Cardiac fibroblast (primary cell): ENCODE data around the gene OBSCN.

Source experiments
- DNase-seq, 2 donors: peaks; one replicate each; pipeline versions ENCODE4 v3.0.0 to v3.0.0-alpha.2; 2010; ENCODE audit warnings: low read depth in 2 of 2
- H3K4me3 ChIP-seq, 2 donors: replicated peaks in 1 of 2; 1 replicate in 1 of 2; 2 replicates in 1 of 2; pipeline ENCODE4 v1.5.1; 2011; ENCODE audit warnings: low read depth in 2 of 2, low read length in 2 of 2, mild to moderate bottlenecking in 2 of 2, moderate library complexity in 1 of 2
- TF ChIP-seq, protein P1 (sequence below): IDR thresholded peaks from one replicate; pipeline ENCODE4 v1.5.1; 2011; ENCODE audit warnings: low read depth, mild to moderate bottlenecking, low read length, inconsistent platforms

Gene OBSCN

GRCh38 chr1:228270032-228270431, 62.2 kb downstream of the OBSCN start:
- TF ChIP-seq, protein P1, sequence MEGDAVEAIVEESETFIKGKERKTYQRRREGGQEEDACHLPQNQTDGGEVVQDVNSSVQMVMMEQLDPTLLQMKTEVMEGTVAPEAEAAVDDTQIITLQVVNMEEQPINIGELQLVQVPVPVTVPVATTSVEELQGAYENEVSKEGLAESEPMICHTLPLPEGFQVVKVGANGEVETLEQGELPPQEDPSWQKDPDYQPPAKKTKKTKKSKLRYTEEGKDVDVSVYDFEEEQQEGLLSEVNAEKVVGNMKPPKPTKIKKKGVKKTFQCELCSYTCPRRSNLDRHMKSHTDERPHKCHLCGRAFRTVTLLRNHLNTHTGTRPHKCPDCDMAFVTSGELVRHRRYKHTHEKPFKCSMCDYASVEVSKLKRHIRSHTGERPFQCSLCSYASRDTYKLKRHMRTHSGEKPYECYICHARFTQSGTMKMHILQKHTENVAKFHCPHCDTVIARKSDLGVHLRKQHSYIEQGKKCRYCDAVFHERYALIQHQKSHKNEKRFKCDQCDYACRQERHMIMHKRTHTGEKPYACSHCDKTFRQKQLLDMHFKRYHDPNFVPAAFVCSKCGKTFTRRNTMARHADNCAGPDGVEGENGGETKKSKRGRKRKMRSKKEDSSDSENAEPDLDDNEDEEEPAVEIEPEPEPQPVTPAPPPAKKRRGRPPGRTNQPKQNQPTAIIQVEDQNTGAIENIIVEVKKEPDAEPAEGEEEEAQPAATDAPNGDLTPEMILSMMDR = no peak
- peak; percentile 74 to 78 for DNase-seq
- H3K4me3 ChIP-seq = no peak overlapping the region

- H3K4me3 ChIP-seq = no peak overlapping the region
- no peak for DNase-seq
Observed at GRCh38 chr1:228271701-228272251, 63.9 kb downstream of the OBSCN start.

DNA sequence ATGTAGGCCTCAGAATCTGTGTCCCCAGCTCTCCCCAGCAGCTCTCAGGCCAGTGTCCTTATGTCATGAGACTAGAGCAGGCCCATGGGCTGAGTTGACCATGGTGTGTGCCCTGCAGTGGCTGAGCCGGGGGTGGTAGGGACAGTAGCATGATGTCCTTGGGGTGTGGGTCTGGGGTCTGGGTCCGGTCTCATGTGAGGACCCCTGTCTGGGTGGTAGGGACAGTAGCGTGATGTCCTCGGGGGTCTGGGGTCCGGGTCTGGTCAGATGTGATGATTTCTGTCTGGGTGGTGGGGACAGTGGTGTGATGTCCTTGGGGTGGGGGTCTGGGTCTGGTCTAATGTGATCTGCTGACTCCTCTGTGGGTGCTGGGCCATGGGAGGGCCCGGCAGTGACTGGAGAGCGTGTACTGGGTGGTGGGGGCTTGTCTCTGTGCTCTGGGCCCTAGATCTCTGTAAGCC, 64.5 kb downstream of the OBSCN start:
- DNase-seq = no peak
- H3K4me3 ChIP-seq = no peak overlapping the region
- TF ChIP-seq, protein P1 = no peak

More at GRCh38 chr1:228271701-228272251, 63.9 kb downstream of the OBSCN start:
- TF ChIP-seq, protein P1 = no peak

- TF ChIP-seq, protein P1 = no peak
- no peak for DNase-seq
- H3K4me3 ChIP-seq = no peak overlapping the region
Observed at GRCh38 chr1:228272831-228273571, 65.2 kb downstream of the OBSCN start.

- DNase-seq = no peak
- no peak overlapping the region for H3K4me3 ChIP-seq
- TF ChIP-seq, protein P1 = no peak
Observed at GRCh38 chr1:228273720-228274451, 66.0 kb downstream of the OBSCN start.

DNA sequence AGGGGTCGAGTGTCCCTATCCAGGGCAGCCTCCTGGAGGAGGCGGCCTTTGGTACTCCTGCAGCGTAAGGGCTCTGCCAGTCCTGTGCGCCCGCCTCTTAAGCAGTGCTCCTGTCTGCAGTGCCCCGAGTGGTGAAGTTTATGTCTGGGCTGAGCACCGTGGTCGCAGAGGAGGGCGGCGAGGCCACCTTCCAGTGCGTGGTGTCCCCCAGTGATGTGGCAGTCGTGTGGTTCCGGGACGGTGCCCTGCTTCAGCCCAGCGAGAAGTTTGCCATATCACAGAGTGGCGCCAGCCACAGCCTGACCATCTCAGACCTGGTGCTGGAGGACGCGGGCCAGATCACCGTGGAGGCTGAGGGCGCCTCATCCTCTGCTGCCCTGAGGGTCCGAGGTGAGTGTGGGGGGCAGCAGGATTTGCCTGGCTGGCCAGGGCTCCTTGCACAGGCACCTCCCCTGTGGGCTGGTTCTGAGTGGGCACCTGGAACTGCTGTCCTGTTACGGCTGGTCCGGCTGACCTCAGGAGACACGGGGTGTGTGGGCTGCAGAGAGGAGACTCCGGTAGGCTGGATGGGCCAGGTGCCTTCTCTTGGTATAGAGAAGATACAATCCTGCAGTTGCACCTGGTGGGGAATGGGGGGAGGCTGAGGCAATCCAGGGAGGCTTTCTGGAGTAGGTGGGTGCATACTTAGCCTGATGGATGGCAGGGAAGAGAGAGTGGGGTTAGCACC, 66.8 kb downstream of the OBSCN start:
- TF ChIP-seq, protein P1 = no peak
- DNase-seq = no peak
- H3K4me3 ChIP-seq = no peak overlapping the region
